Stimulated activated CD4-positive, alpha-beta T cell treated with anti-CD3 and anti-CD28 coated beads, Interleukin-1b, Interleukin-23, amount 100 ng/mL, for 48 hours (primary cell): ENCODE results near the gene CBR1.
"Not testable (repeated sequence)": the region's sequence is repeated elsewhere in the genome, so short reads cannot be mapped to it uniquely, and the experiment has no call there.

ENCODE experiments used
- DNase-seq: peaks from one replicate; pipeline ENCODE4 v3.0.0-alpha.2; 2020

The CBR1 gene

GRCh38 chr21:36082237-36082664, 12.4 kb downstream of the CBR1 start:
- DNase-seq, result no peak

- DNase-seq, result no peak
These were observed 17.7 kb downstream of the CBR1 start for GRCh38 chr21:36087362-36088138.

GRCh38 chr21:36089946-36090345, 20.1 kb downstream of the CBR1 start:
- no peak for DNase-seq

GRCh38 chr21:36092681-36093080, 22.9 kb downstream of the CBR1 start:
- DNase-seq, result no peak

- no peak for DNase-seq
These were observed 23.7 kb downstream of the CBR1 start for GRCh38 chr21:36093512-36093911.

GRCh38 chr21:36096398-36097290, 26.8 kb downstream of the CBR1 start:
- no peak for DNase-seq

GRCh38 chr21:36097427-36098181, 27.8 kb downstream of the CBR1 start:
- no peak for DNase-seq

GRCh38 chr21:36098182-36098532, 28.3 kb downstream of the CBR1 start:
- DNase-seq, result no peak

- DNase-seq, result no peak
These were observed 29.2 kb downstream of the CBR1 start for GRCh38 chr21:36099000-36099399.

- DNase-seq, result not testable (repeated sequence)
These were observed 29.9 kb downstream of the CBR1 start for GRCh38 chr21:36099695-36100211.

GRCh38 chr21:36100971-36101641, 31.3 kb downstream of the CBR1 start:
- DNase-seq, result no peak

- no peak for DNase-seq
These were observed 33.6 kb downstream of the CBR1 start for GRCh38 chr21:36103434-36103833.

GRCh38 chr21:36104317-36105300, 34.8 kb downstream of the CBR1 start:
- DNase-seq, result peak; percentile 58

GRCh38 chr21:36105327-36105842, 35.6 kb downstream of the CBR1 start:
- DNase-seq, result no peak

GRCh38 chr21:36109868-36110267, 40.0 kb downstream of the CBR1 start:
- no peak for DNase-seq

GRCh38 chr21:36111238-36111637, 41.4 kb downstream of the CBR1 start:
- no peak for DNase-seq

- peak; percentile 58 for DNase-seq
These were observed 44.0 kb downstream of the CBR1 start for GRCh38 chr21:36113647-36114428.

GRCh38 chr21:36115138-36115730, 45.4 kb downstream of the CBR1 start:
- no peak for DNase-seq

- DNase-seq, result no peak
These were observed 47.5 kb downstream of the CBR1 start for GRCh38 chr21:36117286-36117741.
